Transverse colon (tissue), 4 donors: ENCODE measurements around the gene NEK11. TPM values are rescaled to one million over a fixed set of nuclear protein-coding genes. Genes with fewer than 3 reads are reported as not detected.

ENCODE experiments used
- DNase-seq: peaks from one replicate; pipeline ENCODE4 v3.0.0-alpha.2; 2019
- H3K27ac ChIP-seq, 4 donors: fragments of 200-600 bp; sonication (generic); 2 replicates each; pipeline ENCODE4 v1.5.1; 2016 to 2018; ENCODE audit warnings: inconsistent platforms in 4 of 4
- H3K27me3 ChIP-seq: fragments of 200-600 bp; sonication (generic); 2 replicates; pipeline ENCODE4 v1.5.1; 2017; ENCODE audit warnings: inconsistent platforms
- H3K36me3 ChIP-seq, 4 donors: fragments of 200-600 bp; sonication (generic); 2 replicates each; pipeline ENCODE4 v1.5.1; 2017 to 2019; ENCODE audit warnings: inconsistent platforms in 4 of 4
- H3K4me1 ChIP-seq, 4 donors: fragments of 200-600 bp; sonication (generic); 2 replicates each; pipeline ENCODE4 v1.5.1; 2017 to 2020; ENCODE audit warnings: inconsistent platforms in 4 of 4
- H3K4me3 ChIP-seq, 4 donors: fragments of 200-600 bp; sonication (generic); 1 replicate in 1 of 4; 2 replicates in 3 of 4; pipeline versions ENCODE4 v1.5.1 to v1.6.1; 2017 to 2019; ENCODE audit warnings: inconsistent platforms in 4 of 4
- H3K9me3 ChIP-seq, 2 donors: fragments of 200-600 bp; sonication (generic); 2 replicates each; pipeline ENCODE4 v1.5.1; 2017 to 2019; ENCODE audit warnings: inconsistent platforms in 2 of 2
- EP300 ChIP-seq: sonication (generic); formaldehyde crosslinking; IDR thresholded peaks from one replicate; pipeline ENCODE4 v1.6.1; 2017; ENCODE audit warnings: antibody characterized with exemption, low read depth
- POLR2A ChIP-seq: fragments of 450-650 bp; IDR thresholded peaks from one replicate; pipeline ENCODE4 v1.6.1; 2016; ENCODE audit warnings: antibody characterized with exemption, mild to moderate bottlenecking, moderate library complexity
- POLR2AphosphoS5 ChIP-seq, 3 donors: sonication (generic); formaldehyde crosslinking; IDR thresholded peaks; one replicate each; pipeline ENCODE4 v1.6.1; 2016; ENCODE audit warnings: antibody characterized with exemption in 3 of 3
- WGBS, 2 donors: methylation state at CpG; one replicate each; pipeline ENCODE4 v1.1.5; 2018; ENCODE audit warnings: low coverage in 1 of 2; 5-methylcytosine and 5-hydroxymethylcytosine counted together
- in situ Hi-C, 4 donors: fragments of 200-750 bp; cut with MboI; loops; one replicate each; pipeline versions ENCODE4 v1.15.0 to v1.15.1; 2017; ENCODE audit warnings: low sequenced_read_pairs in 3 of 4, low pct_ligation_motif_present in 1 of 4, low pct_unique_long_range_greater_than_20kb in 1 of 4
- intact Hi-C: fragments of 100-400 bp; cut with DNase I; formaldehyde crosslinking; loops from one replicate; pipeline ENCODE4 v1.15.1; 2023; ENCODE audit warnings: low total_unique reads
- total RNA-seq, 4 donors: library from RNA; depleted of rRNA; stranded (reverse); fragments of >200 nt; gene quantifications; one replicate each; pipeline ENCODE4 v1.1.0, GENCODE V29; 2016
- TF ChIP-seq, protein P1 (sequence below), 5 experiments: fragments of 200-600 bp in 3 of 5; fragments of 450-650 bp in 2 of 5; sonication (generic) in 3 of 5; IDR thresholded peaks; 1 replicate in 2 of 5; 2 replicates in 3 of 5; pipeline ENCODE4 v1.5.1; 2016 to 2017; ENCODE audit warnings: antibody characterized with exemption in 5 of 5, inconsistent platforms in 3 of 5, mild to moderate bottlenecking in 2 of 5, moderate library complexity in 1 of 5

NEK11 gene
- total RNA-seq, 4 donors from 2014 or later = 4.6 to 12.3 (median 8.5) TPM

GRCh38 chr3:131361464-131362421, 335.1 kb downstream of the NEK11 start:
- TF ChIP-seq POLR2AphosphoS5 (IDR thresholded peaks at IDR 0.05) (peak; percentile 53 to 90 (median 81)), EP300 (no peak), POLR2A (peak; percentile 91)
- TF ChIP-seq, protein P1, sequence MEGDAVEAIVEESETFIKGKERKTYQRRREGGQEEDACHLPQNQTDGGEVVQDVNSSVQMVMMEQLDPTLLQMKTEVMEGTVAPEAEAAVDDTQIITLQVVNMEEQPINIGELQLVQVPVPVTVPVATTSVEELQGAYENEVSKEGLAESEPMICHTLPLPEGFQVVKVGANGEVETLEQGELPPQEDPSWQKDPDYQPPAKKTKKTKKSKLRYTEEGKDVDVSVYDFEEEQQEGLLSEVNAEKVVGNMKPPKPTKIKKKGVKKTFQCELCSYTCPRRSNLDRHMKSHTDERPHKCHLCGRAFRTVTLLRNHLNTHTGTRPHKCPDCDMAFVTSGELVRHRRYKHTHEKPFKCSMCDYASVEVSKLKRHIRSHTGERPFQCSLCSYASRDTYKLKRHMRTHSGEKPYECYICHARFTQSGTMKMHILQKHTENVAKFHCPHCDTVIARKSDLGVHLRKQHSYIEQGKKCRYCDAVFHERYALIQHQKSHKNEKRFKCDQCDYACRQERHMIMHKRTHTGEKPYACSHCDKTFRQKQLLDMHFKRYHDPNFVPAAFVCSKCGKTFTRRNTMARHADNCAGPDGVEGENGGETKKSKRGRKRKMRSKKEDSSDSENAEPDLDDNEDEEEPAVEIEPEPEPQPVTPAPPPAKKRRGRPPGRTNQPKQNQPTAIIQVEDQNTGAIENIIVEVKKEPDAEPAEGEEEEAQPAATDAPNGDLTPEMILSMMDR (IDR thresholded peaks at IDR 0.05) = no peak
- no peaks in the 10 kb centered on the region for H3K9me3 ChIP-seq
- peak; percentile 95 for DNase-seq
- in situ Hi-C loops = no loop called here
- intact Hi-C loops = no loop called here
- peak overlapping the region; percentile 85 to 91 (median 88) for H3K27ac ChIP-seq
- WGBS, 2 donors = 7 to 14% methylated on average over 3 to 56 of the region's 64 CpGs
- H3K27me3 ChIP-seq = no peaks in the 10 kb centered on the region
- peaks cover 0 to 30% (median 22%) of the 10 kb centered on the region in 4 donors for H3K4me1 ChIP-seq
- no peaks in the 10 kb centered on the region for H3K36me3 ChIP-seq
- H3K4me3 ChIP-seq = peak overlapping the region; percentile 39 to 58 (median 48)

GRCh38 chr3:131363275-131363674, 336.6 kb downstream of the NEK11 start:
- in situ Hi-C loops = no loop called here
- Histone ChIP-seq H3K27me3 (no peaks in the 10 kb centered on the region), H3K4me1 (peaks cover 0 to 30% (median 22%) of the 10 kb centered on the region in 4 donors), H3K36me3 (no peaks in the 10 kb centered on the region), H3K27ac (peak overlapping the region in 2 of 4 donors; percentile 17 to 91), H3K9me3 (peaks cover 0 to 3% of the 10 kb centered on the region in 2 donors), H3K4me3 (no peak overlapping the region)
- TF ChIP-seq, protein P1 (IDR thresholded peaks at IDR 0.05) = no peak
- no peak for TF ChIP-seq POLR2A
- TF ChIP-seq POLR2AphosphoS5 (IDR thresholded peaks at IDR 0.05) = no peak
- TF ChIP-seq EP300 = no peak
- WGBS, 2 donors = 46 to 55% methylated on average over 2 to 3 of the region's 3 CpGs
- DNase-seq = peak; percentile 29
- intact Hi-C loops = no loop called here

DNA sequence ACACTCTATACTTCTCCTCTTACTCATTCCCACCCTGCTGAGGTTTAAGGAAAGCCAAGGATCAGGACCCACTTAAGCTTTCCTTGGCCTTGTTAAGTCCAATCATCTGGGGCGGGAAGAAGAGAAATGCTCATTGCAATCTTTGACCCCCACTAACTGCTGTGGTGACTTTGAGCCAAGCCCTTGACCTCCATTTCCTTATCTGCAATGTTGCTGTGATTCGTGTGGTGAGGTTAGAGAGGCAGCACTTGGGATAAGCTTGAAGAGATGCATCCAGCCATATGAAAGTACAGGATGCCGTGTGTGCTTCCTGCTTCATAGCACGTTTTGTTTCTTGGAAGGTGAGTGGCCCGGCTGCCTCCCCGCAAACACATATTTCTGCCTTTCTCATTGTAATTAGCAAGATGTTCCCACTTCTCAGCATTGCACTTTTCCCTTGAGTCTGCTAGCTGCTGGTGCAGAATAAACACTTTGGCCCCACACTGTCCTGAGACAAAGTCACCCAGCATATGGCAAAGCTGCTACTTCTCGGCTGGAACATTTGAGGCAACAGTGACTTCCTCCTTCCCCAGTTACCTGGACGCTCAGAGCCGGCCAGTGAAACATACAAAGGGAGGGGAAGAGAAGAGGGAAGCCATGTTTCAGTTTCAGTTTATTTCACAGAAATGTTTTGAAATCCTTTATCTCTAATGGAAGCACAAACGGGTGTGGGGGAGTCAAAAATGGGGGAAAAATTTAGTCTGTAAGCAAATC, 344.4 kb downstream of the NEK11 start:
- no peak for DNase-seq
- Histone ChIP-seq H3K27me3 (no peaks in the 10 kb centered on the region), H3K4me3 (no peak overlapping the region), H3K27ac (no peak overlapping the region), H3K36me3 (no peaks in the 10 kb centered on the region), H3K4me1 (no peaks in the 10 kb centered on the region), H3K9me3 (peaks cover 0 to 3% of the 10 kb centered on the region in 2 donors)
- in situ Hi-C loops = no loop called here
- TF ChIP-seq EP300 = no peak
- no peak for TF ChIP-seq POLR2AphosphoS5 (IDR thresholded peaks at IDR 0.05)
- 73 to 76% methylated on average over 4 to 10 of the region's 10 CpGs for WGBS, 2 donors
- intact Hi-C loops = no loop called here

- no peak for TF ChIP-seq POLR2A
- TF ChIP-seq EP300 = no peak
- Histone ChIP-seq H3K4me3 (no peak overlapping the region), H3K27ac (no peak overlapping the region), H3K36me3 (no peaks in the 10 kb centered on the region), H3K4me1 (no peaks in the 10 kb centered on the region), H3K27me3 (no peaks in the 10 kb centered on the region), H3K9me3 (peaks cover 0 to 3% of the 10 kb centered on the region in 2 donors)
- in situ Hi-C loops (no loop called here), intact Hi-C loops (no loop called here)
- DNase-seq = no peak
- WGBS, 2 donors = 87% methylated on average over 2 of the region's 2 CpGs; no CpG with 5 or more reads in 1 of the 2 donors
Observed at GRCh38 chr3:131371688-131372066, 345.0 kb downstream of the NEK11 start.

- Histone ChIP-seq H3K27ac (no peak overlapping the region), H3K4me1 (peaks cover 0 to 10% (median 3%) of the 10 kb centered on the region in 4 donors), H3K9me3 (no peaks in the 10 kb centered on the region), H3K36me3 (peaks cover 0 to 5% (median 0%) of the 10 kb centered on the region in 4 donors), H3K4me3 (no peak overlapping the region), H3K27me3 (no peaks in the 10 kb centered on the region)
- WGBS, 2 donors = 93% methylated on average over 2 of the region's 2 CpGs; no CpG with 5 or more reads in 1 of the 2 donors
- no peak for DNase-seq
- intact Hi-C loops (no loop called here), in situ Hi-C loops (loop anchor here in 2 of 4 donors (25.0 kb wide), 2 partner anchors 337 to 612 kb away; partner anchors contain the start of genes ASTE1 (in 1 of the 2) and NEK11 (in 1 of the 2))
- TF ChIP-seq EP300 (no peak), POLR2A (no peak), POLR2AphosphoS5 (IDR thresholded peaks at IDR 0.05) (no peak)
- TF ChIP-seq, protein P1 (IDR thresholded peaks at IDR 0.05) = no peak
Observed at GRCh38 chr3:131374741-131375140, 348.1 kb downstream of the NEK11 start.
